HepG2 (cell line): Measurements from ENCODE around the gene OST4. TPM values are rescaled to one million over a fixed set of nuclear protein-coding genes. Genes with fewer than 3 reads are reported as not detected.

ENCODE experiments used
- EED ChIP-seq: sonication (generic); formaldehyde crosslinking; IDR thresholded peaks from 2 replicates; pipeline ENCODE4 v1.5.0; 2020; ENCODE audit warnings: mild to moderate bottlenecking, missing genetic modification reagents
- FUBP1 ChIP-seq: sonication (generic); formaldehyde crosslinking; IDR thresholded peaks from 2 replicates; pipeline ENCODE4 v1.5.1; 2020; ENCODE audit warnings: missing genetic modification reagents, mild to moderate bottlenecking, borderline replicate concordance
- NCOA5 ChIP-seq: sonication (generic); formaldehyde crosslinking; IDR thresholded peaks from 2 replicates; pipeline ENCODE4 v1.4.0; 2020; ENCODE audit warnings: missing genetic modification reagents
- NONO ChIP-seq, 2 experiments: fragments of 450-650 bp in 1 of 2; sonication (generic) in 1 of 2; formaldehyde crosslinking in 1 of 2; IDR thresholded peaks in 1 of 2; conservative IDR thresholded peaks in 1 of 2; 2 replicates each; pipeline versions ENCODE4 v1.6.1 to v1.8.0; 2017 to 2022; ENCODE audit warnings: mild to moderate bottlenecking in 1 of 2, missing genetic modification reagents in 1 of 2, moderate library complexity in 1 of 2
- NRL ChIP-seq: sonication (generic); formaldehyde crosslinking; IDR thresholded peaks from 2 replicates; pipeline ENCODE4 v1.5.0; 2020; ENCODE audit warnings: missing genetic modification reagents, mild to moderate bottlenecking, moderate library complexity, borderline replicate concordance
- PLRG1 ChIP-seq: fragments of 450-650 bp; conservative IDR thresholded peaks from 2 replicates; pipeline ENCODE4 v1.6.1; 2016
- RERE ChIP-seq: IDR thresholded peaks from 2 replicates; pipeline ENCODE4 v1.6.1; 2016; ENCODE audit warnings: low read depth, missing genetic modification reagents, missing compliant biosample characterization
- TCF7L2 ChIP-seq: IDR thresholded peaks from 2 replicates; pipeline ENCODE4 v1.6.1; 2011; ENCODE audit warnings: mild to moderate bottlenecking, low read depth, low read length, moderate library complexity
- ZFP36L1 ChIP-seq: sonication (generic); formaldehyde crosslinking; IDR thresholded peaks from 2 replicates; pipeline ENCODE4 v1.8.0; 2022; ENCODE audit warnings: mild to moderate bottlenecking, missing genetic modification reagents, moderate library complexity
- ZFY ChIP-seq: sonication (generic); formaldehyde crosslinking; IDR thresholded peaks from 2 replicates; pipeline ENCODE4 v1.4.0; 2020; ENCODE audit warnings: missing genetic modification reagents
- ZNF30 ChIP-seq: sonication (generic); formaldehyde crosslinking; IDR thresholded peaks from 2 replicates; pipeline ENCODE4 v1.5.0; 2020; ENCODE audit warnings: mild to moderate bottlenecking, missing genetic modification reagents
- ZNF33B ChIP-seq: sonication (generic); formaldehyde crosslinking; IDR thresholded peaks from 2 replicates; pipeline ENCODE4 v1.5.1; 2020; ENCODE audit warnings: mild to moderate bottlenecking, missing genetic modification reagents
- ZNF652 ChIP-seq: IDR thresholded peaks from 2 replicates; pipeline ENCODE4 v1.6.1; 2016; ENCODE audit warnings: low read depth, borderline replicate concordance
- ZSCAN22 ChIP-seq: sonication (generic); formaldehyde crosslinking; IDR thresholded peaks from 2 replicates; pipeline ENCODE4 v1.4.0; 2020; ENCODE audit warnings: mild to moderate bottlenecking, missing genetic modification reagents
- polyA plus RNA-seq, 8 experiments: library from polyadenylated mRNA; depleted of rRNA in 3 of 8; stranded (reverse) in 7 of 8; unstranded in 1 of 8; fragments of >200 nt; fragmentation: Illumina TruSeq in 4 of 8; extraction: Trizol in 4 of 8; gene quantifications; 2 replicates each; pipeline versions ENCODE4 v1.2.1 to v1.2.3, GENCODE V29; 2011 to 2016; ENCODE audit warnings: low read depth in 4 of 8, missing spikeins in 1 of 8, mixed read lengths in 1 of 8; ENCODE audit not compliant: insufficient read depth in 1 of 8
- total RNA-seq, 5 experiments: library from RNA; depleted of rRNA; stranded (reverse); fragments of >200 nt; fragmentation: Illumina TruSeq; extraction: Trizol; gene quantifications; 2 replicates each; pipeline ENCODE4 v1.2.3, GENCODE V29; 2016; ENCODE audit warnings: low read depth in 1 of 5
- TF ChIP-seq, protein P1 (sequence below): IDR thresholded peaks from 2 replicates; pipeline ENCODE4 v1.6.1; 2016; ENCODE audit warnings: missing compliant biosample characterization, missing genetic modification reagents, borderline replicate concordance
- TF ChIP-seq, protein P2 (sequence below): sonication (generic); formaldehyde crosslinking; IDR thresholded peaks from 2 replicates; pipeline ENCODE4 v1.4.0; 2020; ENCODE audit warnings: missing genetic modification reagents

The OST4 gene
- total and polyA plus RNA-seq, 2 of the 13 experiments (the other 11 are each of a cell fraction or from before 2014, with no cell fraction given) = 498 to 584 TPM

DNA sequence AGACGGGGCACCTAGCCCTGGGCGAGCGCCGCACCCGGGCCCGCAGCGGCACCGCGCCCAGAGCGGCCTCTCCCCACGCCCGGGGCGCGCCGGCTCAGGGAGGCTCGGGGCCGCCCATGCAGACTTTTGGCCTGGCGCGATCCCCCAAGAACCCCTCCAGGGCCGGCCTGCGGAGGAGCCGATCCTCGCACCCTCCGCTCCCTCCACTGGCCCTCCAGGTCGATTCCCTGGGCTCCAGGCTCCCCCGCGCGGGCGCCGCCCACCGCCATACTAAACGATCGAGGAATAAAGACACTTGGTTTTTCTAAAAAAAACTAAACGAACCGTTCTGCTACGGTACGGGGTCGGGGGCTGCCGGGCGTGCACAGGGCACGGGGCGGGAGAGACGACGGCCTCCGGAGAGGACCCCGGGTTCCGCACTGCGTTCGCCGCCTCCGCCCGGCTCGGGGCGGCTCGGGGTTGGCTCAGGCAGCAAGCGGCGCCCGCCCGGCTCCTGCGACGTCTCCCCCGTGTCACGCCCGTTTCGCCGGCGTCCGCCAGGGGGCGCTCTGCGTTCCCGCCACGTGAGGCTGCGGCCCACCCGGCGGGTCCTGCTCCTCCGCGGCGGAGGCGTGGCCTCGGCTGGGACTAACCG is 14.8 kb upstream of the OST4 start (continued):
- TF ChIP-seq NRL (CRISPR knock-in tag) (0 out of 2 replicates have a peak, but pooled peaks have one; percentile 15), ZNF652 (CRISPR knock-in tag) (no peak), ZNF33B (0 out of 2 replicates have a peak, but pooled peaks have one; percentile 31), ZFP36L1 (CRISPR knock-in tag) (no peak; the same call in none of the 2 replicates), NONO (IDR thresholded peaks at IDR 0.05) (no peak), NONO (CRISPR knock-in tag; conservative IDR thresholded peaks at IDR 0.05) (peak; percentile 87), EED (CRISPR knock-in tag) (no peak), FUBP1 (CRISPR knock-in tag) (0 out of 2 replicates have a peak, but pooled peaks have one; percentile 24), ZFY (no peak), ZSCAN22 (CRISPR knock-in tag) (no peak), TCF7L2 (no peak), PLRG1 (no peak), RERE (no peak), NCOA5 (CRISPR knock-in tag) (no peak), ZNF30 (no peak)
- TF ChIP-seq, protein P1, sequence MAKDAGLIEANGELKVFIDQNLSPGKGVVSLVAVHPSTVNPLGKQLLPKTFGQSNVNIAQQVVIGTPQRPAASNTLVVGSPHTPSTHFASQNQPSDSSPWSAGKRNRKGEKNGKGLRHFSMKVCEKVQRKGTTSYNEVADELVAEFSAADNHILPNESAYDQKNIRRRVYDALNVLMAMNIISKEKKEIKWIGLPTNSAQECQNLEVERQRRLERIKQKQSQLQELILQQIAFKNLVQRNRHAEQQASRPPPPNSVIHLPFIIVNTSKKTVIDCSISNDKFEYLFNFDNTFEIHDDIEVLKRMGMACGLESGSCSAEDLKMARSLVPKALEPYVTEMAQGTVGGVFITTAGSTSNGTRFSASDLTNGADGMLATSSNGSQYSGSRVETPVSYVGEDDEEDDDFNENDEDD (CRISPR knock-in tag) = peak; percentile 98
- TF ChIP-seq, protein P2, sequence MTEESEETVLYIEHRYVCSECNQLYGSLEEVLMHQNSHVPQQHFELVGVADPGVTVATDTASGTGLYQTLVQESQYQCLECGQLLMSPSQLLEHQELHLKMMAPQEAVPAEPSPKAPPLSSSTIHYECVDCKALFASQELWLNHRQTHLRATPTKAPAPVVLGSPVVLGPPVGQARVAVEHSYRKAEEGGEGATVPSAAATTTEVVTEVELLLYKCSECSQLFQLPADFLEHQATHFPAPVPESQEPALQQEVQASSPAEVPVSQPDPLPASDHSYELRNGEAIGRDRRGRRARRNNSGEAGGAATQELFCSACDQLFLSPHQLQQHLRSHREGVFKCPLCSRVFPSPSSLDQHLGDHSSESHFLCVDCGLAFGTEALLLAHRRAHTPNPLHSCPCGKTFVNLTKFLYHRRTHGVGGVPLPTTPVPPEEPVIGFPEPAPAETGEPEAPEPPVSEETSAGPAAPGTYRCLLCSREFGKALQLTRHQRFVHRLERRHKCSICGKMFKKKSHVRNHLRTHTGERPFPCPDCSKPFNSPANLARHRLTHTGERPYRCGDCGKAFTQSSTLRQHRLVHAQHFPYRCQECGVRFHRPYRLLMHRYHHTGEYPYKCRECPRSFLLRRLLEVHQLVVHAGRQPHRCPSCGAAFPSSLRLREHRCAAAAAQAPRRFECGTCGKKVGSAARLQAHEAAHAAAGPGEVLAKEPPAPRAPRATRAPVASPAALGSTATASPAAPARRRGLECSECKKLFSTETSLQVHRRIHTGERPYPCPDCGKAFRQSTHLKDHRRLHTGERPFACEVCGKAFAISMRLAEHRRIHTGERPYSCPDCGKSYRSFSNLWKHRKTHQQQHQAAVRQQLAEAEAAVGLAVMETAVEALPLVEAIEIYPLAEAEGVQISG = peak; percentile 96
